NCI-H1417 treated with DMSO at 0.1 percent for 48 hours (cell line): Measurements from ENCODE around the gene SMIM38.

ENCODE experiments used
- DNase-seq: peaks from one replicate; lab custom pipeline; 2025; lab: John Stamatoyannopoulos, UW

Gene SMIM38

GRCh38 chr11:69159150-69159852 is 3.6 kb downstream of the SMIM38 start:
- no peak for DNase-seq

- no peak for DNase-seq
Measured at GRCh38 chr11:69160296-69161116, 4.8 kb downstream of the SMIM38 start.

- DNase-seq, result no peak
Measured at GRCh38 chr11:69161117-69161407, 5.3 kb downstream of the SMIM38 start.

GRCh38 chr11:69162505-69162904 is 6.8 kb downstream of the SMIM38 start:
- no peak for DNase-seq

- DNase-seq, result no peak
Measured at GRCh38 chr11:69163842-69164241, 8.1 kb downstream of the SMIM38 start.

- DNase-seq, result no peak
Measured at GRCh38 chr11:69164824-69165223, 9.1 kb downstream of the SMIM38 start.

- no peak for DNase-seq
Measured at GRCh38 chr11:69165775-69166174, 10.0 kb downstream of the SMIM38 start.

GRCh38 chr11:69166218-69167115 is 10.7 kb downstream of the SMIM38 start:
- no peak for DNase-seq

- DNase-seq, result no peak
Measured at GRCh38 chr11:69167130-69167915, 11.6 kb downstream of the SMIM38 start.

- DNase-seq, result no peak
Measured at GRCh38 chr11:69167916-69168691, 12.4 kb downstream of the SMIM38 start.

- DNase-seq, result no peak
Measured at GRCh38 chr11:69169479-69169878, 13.7 kb downstream of the SMIM38 start.

GRCh38 chr11:69170704-69171103 is 15.0 kb downstream of the SMIM38 start:
- no peak for DNase-seq

- DNase-seq, result no peak
Measured at GRCh38 chr11:69171476-69172240, 15.9 kb downstream of the SMIM38 start.

GRCh38 chr11:69172674-69173073 is 16.9 kb downstream of the SMIM38 start:
- no peak for DNase-seq

- no peak for DNase-seq
Measured at GRCh38 chr11:69173331-69173730, 17.6 kb downstream of the SMIM38 start.

- DNase-seq, result no peak
Measured at GRCh38 chr11:69173925-69174581, 18.3 kb downstream of the SMIM38 start.

GRCh38 chr11:69174841-69175240 is 19.1 kb downstream of the SMIM38 start:
- no peak for DNase-seq

GRCh38 chr11:69178819-69179482 is 23.2 kb downstream of the SMIM38 start:
- no peak for DNase-seq

GRCh38 chr11:69180226-69180625 is 24.5 kb downstream of the SMIM38 start:
- no peak for DNase-seq
